ENCODE results near the gene CD74. TPM values are rescaled to one million over a fixed set of nuclear protein-coding genes. Genes with fewer than 3 reads are reported as not detected.

Gene CD74
- total RNA-seq, 6 experiments from 2014 or later = 0.37 TPM; not detected in 5

- peaks cover 3% of the 10 kb centered on the region; the same call in 1 of the 2 replicates for H3K27me3 Mint-ChIP-seq (ENCODE audit: insufficient read depth)
- TF ChIP-seq CTCF (IDR thresholded peaks at IDR 0.05) = peak; percentile 69
- no peak overlapping the region; the same call in 1 of the 2 replicates for H3K27ac Mint-ChIP-seq
- H3K9me3 Mint-ChIP-seq = no peaks in the 10 kb centered on the region
- H3K4me3 Mint-ChIP-seq = no peak overlapping the region
- H3K36me3 Mint-ChIP-seq (ENCODE audit: low read depth) = peaks cover 32% of the 10 kb centered on the region
- no peak for DNase-seq
- H3K4me1 Mint-ChIP-seq (ENCODE audit: low read depth) = peaks cover 44% of the 10 kb centered on the region
Measured at GRCh38 chr5:150398722-150399523, 13.8 kb downstream of the CD74 start.

GRCh38 chr5:150397782-150398721, 14.7 kb downstream of the CD74 start:
- TF ChIP-seq CTCF (IDR thresholded peaks at IDR 0.05) = peak; percentile 51; the same call in 1 of the 2 replicates
- H3K9me3 Mint-ChIP-seq = no peaks in the 10 kb centered on the region
- peaks cover 44% of the 10 kb centered on the region for H3K4me1 Mint-ChIP-seq (ENCODE audit: low read depth)
- no peak overlapping the region for H3K27ac Mint-ChIP-seq
- no peak overlapping the region for H3K4me3 Mint-ChIP-seq
- peaks cover 32% of the 10 kb centered on the region for H3K36me3 Mint-ChIP-seq (ENCODE audit: low read depth)
- no peak for DNase-seq
- H3K27me3 Mint-ChIP-seq (ENCODE audit: insufficient read depth) = peaks cover 3% of the 10 kb centered on the region; the same call in 1 of the 2 replicates

GRCh38 chr5:150397146-150397781, 15.4 kb downstream of the CD74 start:
- Mint-ChIP-seq H3K36me3 (ENCODE audit: low read depth) (peaks cover 26% of the 10 kb centered on the region), H3K4me1 (ENCODE audit: low read depth) (peaks cover 44% of the 10 kb centered on the region), H3K9me3 (no peaks in the 10 kb centered on the region), H3K4me3 (no peak overlapping the region), H3K27ac (peak overlapping the region; percentile 23; the same call in 1 of the 2 replicates), H3K27me3 (ENCODE audit: insufficient read depth) (peaks cover 3% of the 10 kb centered on the region; the same call in 1 of the 2 replicates)
- peak; percentile 76 for DNase-seq
- no peak for TF ChIP-seq CTCF (IDR thresholded peaks at IDR 0.05)

- Mint-ChIP-seq H3K27me3 (ENCODE audit: insufficient read depth) (peaks cover 3% of the 10 kb centered on the region; the same call in 1 of the 2 replicates), H3K27ac (peak overlapping the region; percentile 21), H3K4me3 (no peak overlapping the region; the same call in 1 of the 2 replicates), H3K4me1 (ENCODE audit: low read depth) (peaks cover 44% of the 10 kb centered on the region), H3K9me3 (no peaks in the 10 kb centered on the region), H3K36me3 (ENCODE audit: low read depth) (peaks cover 31% of the 10 kb centered on the region)
- no peak for TF ChIP-seq CTCF (IDR thresholded peaks at IDR 0.05)
- no peak for DNase-seq
Measured at GRCh38 chr5:150396267-150396666, 16.4 kb downstream of the CD74 start.

- H3K27ac Mint-ChIP-seq = peak overlapping the region; percentile 21; the same call in 1 of the 2 replicates
- H3K4me1 Mint-ChIP-seq (ENCODE audit: low read depth) = peaks cover 44% of the 10 kb centered on the region
- no peak for DNase-seq
- no peaks in the 10 kb centered on the region for H3K9me3 Mint-ChIP-seq
- no peak overlapping the region for H3K4me3 Mint-ChIP-seq
- no peak for TF ChIP-seq CTCF (IDR thresholded peaks at IDR 0.05)
- peaks cover 31% of the 10 kb centered on the region for H3K36me3 Mint-ChIP-seq (ENCODE audit: low read depth)
- peaks cover 3% of the 10 kb centered on the region for H3K27me3 Mint-ChIP-seq (ENCODE audit: insufficient read depth)
Measured at GRCh38 chr5:150395688-150395975, 17.1 kb downstream of the CD74 start.
